K562 (cell line): ENCODE measurements around the gene IL17REL. TPM values are rescaled to one million over a fixed set of nuclear protein-coding genes. Genes with fewer than 3 reads are reported as not detected.
A peak's percentile ranks its signal among the peaks of the same experiment; 100 is the strongest.

Source experiments
- BRF1 ChIP-seq: IDR thresholded peaks from 3 replicates; pipeline ENCODE4 v1.6.1; 2011; ENCODE audit warnings: borderline replicate concordance, mild to moderate bottlenecking; ENCODE audit not compliant: insufficient read length; ENCODE audit errors: extremely low read depth
- CREBBP ChIP-seq: IDR thresholded peaks from one replicate; pipeline ENCODE4 v1.6.1; 2012; ENCODE audit warnings: low read depth, mild to moderate bottlenecking, control low read depth, inconsistent platforms, low read length
- CSDE1 ChIP-seq, 2 experiments: fragments of 450-650 bp; IDR thresholded peaks; 2 replicates each; pipeline ENCODE4 v1.6.1; 2016; ENCODE audit warnings: mild to moderate bottlenecking in 1 of 2
- EP300 ChIP-seq: IDR thresholded peaks from 2 replicates; pipeline ENCODE4 v1.6.1; 2012; ENCODE audit warnings: low read length, improper control_type of control experiment
- FOS ChIP-seq: IDR thresholded peaks from 3 replicates; pipeline ENCODE4 v1.6.1; 2011; ENCODE audit not compliant: insufficient read length; ENCODE audit errors: extremely low read depth
- JUND ChIP-seq, 2 experiments: IDR thresholded peaks; 2 replicates in 1 of 2; 3 replicates in 1 of 2; pipeline ENCODE4 v1.6.1; 2011; ENCODE audit warnings: borderline replicate concordance in 2 of 2, low read depth in 2 of 2, low read length in 2 of 2, improper control_type of control experiment in 1 of 2, missing biosample characterization in 1 of 2, missing genetic modification characterization in 1 of 2, missing genetic modification reagents in 1 of 2
- MBD2 ChIP-seq: sonication (generic); IDR thresholded peaks from 2 replicates; pipeline ENCODE4 v1.6.1; 2016; ENCODE audit warnings: low read depth, borderline replicate concordance
- OTX1 ChIP-seq: fragments of 450-650 bp; formaldehyde crosslinking; IDR thresholded peaks from 2 replicates; pipeline ENCODE4 v1.4.0; 2022; ENCODE audit warnings: mild to moderate bottlenecking
- POLR2G ChIP-seq: fragments of 200-400 bp; formaldehyde crosslinking; IDR thresholded peaks from 2 replicates; pipeline ENCODE4 v1.6.1; 2017; ENCODE audit warnings: low read depth, mild to moderate bottlenecking, antibody characterized with exemption, low read length, moderate library complexity
- RFX7 ChIP-seq: fragments of 250-450 bp; sonication (Bioruptor Pico); IDR thresholded peaks from 2 replicates; pipeline ENCODE4 v1.5.1; 2021; ENCODE audit warnings: mild to moderate bottlenecking
- SMARCB1 ChIP-seq: IDR thresholded peaks from 2 replicates; pipeline ENCODE4 v1.6.1; 2011; ENCODE audit warnings: improper control_type of control experiment, low read depth; ENCODE audit not compliant: insufficient read length
- SMARCE1 ChIP-seq: fragments of 450-650 bp; IDR thresholded peaks from 2 replicates; pipeline ENCODE4 v1.7.1; 2016; ENCODE audit warnings: mild to moderate bottlenecking
- SMC3 ChIP-seq: conservative IDR thresholded peaks from 2 replicates; pipeline ENCODE4 v1.6.1; 2011; ENCODE audit warnings: low read depth, low read length, improper control_type of control experiment; ENCODE audit not compliant: insufficient read depth
- TAL1 ChIP-seq: fragments of 450-650 bp; IDR thresholded peaks from 2 replicates; pipeline ENCODE4 v1.6.1; 2016; ENCODE audit warnings: mild to moderate bottlenecking
- ZNF311 ChIP-seq: fragments of 250-450 bp; sonication (Bioruptor Pico); IDR thresholded peaks from 2 replicates; pipeline ENCODE4 v1.4.0; 2020; ENCODE audit warnings: mild to moderate bottlenecking, moderate library complexity
- ZNF384 ChIP-seq: IDR thresholded peaks from 2 replicates; pipeline ENCODE4 v1.6.1; 2012; ENCODE audit warnings: low read depth, low read length, improper control_type of control experiment
- ZNF551 ChIP-seq: fragments of 250-450 bp; sonication (Bioruptor Pico); IDR thresholded peaks from 2 replicates; pipeline ENCODE4 v1.5.0; 2021; ENCODE audit warnings: mild to moderate bottlenecking, moderate library complexity
- ZNF699 ChIP-seq: fragments of 250-450 bp; sonication (Bioruptor Pico); IDR thresholded peaks from 2 replicates; pipeline ENCODE4 v1.8.0; 2021; ENCODE audit warnings: mild to moderate bottlenecking, moderate library complexity; ENCODE audit not compliant: insufficient replicate concordance
- polyA plus RNA-seq, 8 experiments: library from polyadenylated mRNA; depleted of rRNA in 4 of 8; stranded (reverse) in 5 of 8; unstranded in 3 of 8; fragments of >200 nt; fragmentation: Nextera tagmentation in 2 of 8; fragmentation: Illumina TruSeq in 1 of 8; extraction: Ambion mirVana in 2 of 8; extraction: Trizol in 1 of 8; gene quantifications; 2 replicates each; pipeline versions ENCODE4 v1.2.1 to v1.2.3, GENCODE V29; 2011 to 2014; ENCODE audit warnings: inconsistent platforms in 1 of 8, missing spikeins in 1 of 8
- total RNA-seq, 7 experiments: library from RNA; depleted of rRNA in 6 of 7; stranded (reverse); fragments of >200 nt in 6 of 7; fragmentation: Illumina TruSeq in 2 of 7; extraction: Trizol in 2 of 7; gene quantifications; 2 replicates each; pipeline versions ENCODE4 v1.2.1 to v1.2.3, GENCODE V29; 2011 to 2021; ENCODE audit warnings: low replicate concordance in 1 of 7
- TF ChIP-seq, protein P1 (sequence below): fragments of 450-650 bp; IDR thresholded peaks from 2 replicates; pipeline ENCODE4 v1.6.1; 2017; ENCODE audit warnings: antibody characterized with exemption
- TF ChIP-seq, protein P2 (sequence below): IDR thresholded peaks from 2 replicates; pipeline ENCODE4 v1.6.1; 2011; ENCODE audit warnings: borderline replicate concordance, low read depth, mild to moderate bottlenecking, moderate library complexity, low read length; ENCODE audit not compliant: insufficient read depth, poor library complexity, severe bottlenecking
- TF ChIP-seq, protein P3 (sequence below), 2 experiments: fragments of 200-800 bp in 1 of 2; sonication (Bioruptor generic) in 1 of 2; sonication (generic) in 1 of 2; formaldehyde crosslinking in 1 of 2; IDR thresholded peaks in 1 of 2; conservative IDR thresholded peaks in 1 of 2; 2 replicates each; pipeline versions ENCODE4 v1.5.0 to v1.6.1; 2016 to 2020; ENCODE audit warnings: missing compliant biosample characterization in 1 of 2, missing genetic modification characterization in 1 of 2, missing genetic modification reagents in 1 of 2

IL17REL gene
- total and polyA plus RNA-seq, 9 of the 15 experiments (the other 6 are each of a cell fraction or from before 2014, with no cell fraction given) = 0.05 to 0.42 (median 0.11) TPM; not detected in 4

DNA sequence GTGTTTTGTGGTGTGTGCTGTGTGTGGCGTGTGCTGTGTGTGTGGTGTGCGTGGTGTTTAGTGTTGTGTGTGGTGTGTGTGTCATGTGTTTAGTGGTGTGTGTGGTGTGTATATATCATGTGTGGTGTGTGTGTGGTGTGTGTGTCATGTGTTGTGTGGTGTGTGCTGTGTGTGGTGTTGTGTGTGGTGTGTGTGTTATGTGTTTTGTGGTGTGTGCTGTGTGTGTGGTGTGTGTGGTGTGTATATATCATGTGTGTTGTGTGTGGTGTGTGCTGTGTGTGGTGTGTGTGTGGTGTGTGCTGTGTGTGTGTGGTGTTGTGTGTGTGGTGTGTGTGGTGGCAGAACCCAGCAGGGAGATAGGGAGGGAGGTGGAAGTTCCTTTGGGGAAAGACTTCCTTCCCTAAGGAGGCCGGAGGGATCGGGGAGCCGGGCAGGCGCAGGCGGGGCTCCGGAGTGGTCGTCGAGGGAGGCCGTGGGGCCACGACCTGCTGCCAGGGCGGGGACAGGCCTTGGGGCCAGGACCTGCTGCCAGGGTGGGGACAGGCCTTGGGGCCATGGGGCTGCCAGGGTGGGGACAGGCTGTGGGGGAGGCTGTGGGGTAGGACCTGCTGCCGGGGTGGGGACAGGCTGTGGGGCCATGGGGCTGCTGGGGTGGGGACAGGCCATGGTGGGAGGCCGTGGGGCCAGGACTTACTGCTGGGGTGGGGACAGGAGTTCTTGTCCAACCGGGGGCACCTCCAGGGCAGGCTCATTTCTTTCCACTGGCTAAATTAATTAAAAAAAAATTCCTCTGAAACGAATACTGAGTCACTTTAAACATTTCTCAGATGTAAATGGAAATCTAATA lies 36.8 kb downstream of the IL17REL start (continued):
- TF ChIP-seq, protein P1, sequence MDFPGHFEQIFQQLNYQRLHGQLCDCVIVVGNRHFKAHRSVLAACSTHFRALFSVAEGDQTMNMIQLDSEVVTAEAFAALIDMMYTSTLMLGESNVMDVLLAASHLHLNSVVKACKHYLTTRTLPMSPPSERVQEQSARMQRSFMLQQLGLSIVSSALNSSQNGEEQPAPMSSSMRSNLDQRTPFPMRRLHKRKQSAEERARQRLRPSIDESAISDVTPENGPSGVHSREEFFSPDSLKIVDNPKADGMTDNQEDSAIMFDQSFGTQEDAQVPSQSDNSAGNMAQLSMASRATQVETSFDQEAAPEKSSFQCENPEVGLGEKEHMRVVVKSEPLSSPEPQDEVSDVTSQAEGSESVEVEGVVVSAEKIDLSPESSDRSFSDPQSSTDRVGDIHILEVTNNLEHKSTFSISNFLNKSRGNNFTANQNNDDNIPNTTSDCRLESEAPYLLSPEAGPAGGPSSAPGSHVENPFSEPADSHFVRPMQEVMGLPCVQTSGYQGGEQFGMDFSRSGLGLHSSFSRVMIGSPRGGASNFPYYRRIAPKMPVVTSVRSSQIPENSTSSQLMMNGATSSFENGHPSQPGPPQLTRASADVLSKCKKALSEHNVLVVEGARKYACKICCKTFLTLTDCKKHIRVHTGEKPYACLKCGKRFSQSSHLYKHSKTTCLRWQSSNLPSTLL = peak; percentile 43; the same call in 1 of the 2 replicates
- TF ChIP-seq TAL1 (peak; percentile 34; the same call in 1 of the 2 replicates), BRF1 (no peak), ZNF384 (no peak), POLR2G (no peak), FOS (no peak), CSDE1 (IDR thresholded peaks at IDR 0.05) (0 out of 4 replicates have a peak, but pooled peaks of 1 of the 2 experiments have one; percentile 73), SMARCB1 (no peak), MBD2 (no peak), SMC3 (no peak), ZNF311 (CRISPR knock-in tag) (no peak), SMARCE1 (peak; percentile 64; the same call in 1 of the 2 replicates), ZNF699 (no peak), ZNF551 (CRISPR knock-in tag) (no peak), CREBBP (no peak), EP300 (no peak), JUND (IDR thresholded peaks at IDR 0.05; ENCODE audit: borderline replicate concordance, low read depth, low read length) (no peak), JUND (tag; IDR thresholded peaks at IDR 0.05; ENCODE audit: borderline replicate concordance, low read depth, low read length) (no peak), OTX1 (CRISPR knock-in tag) (peak; percentile 68; the same call in 1 of the 2 replicates), RFX7 (CRISPR knock-in tag) (no peak)
- TF ChIP-seq, protein P2, sequence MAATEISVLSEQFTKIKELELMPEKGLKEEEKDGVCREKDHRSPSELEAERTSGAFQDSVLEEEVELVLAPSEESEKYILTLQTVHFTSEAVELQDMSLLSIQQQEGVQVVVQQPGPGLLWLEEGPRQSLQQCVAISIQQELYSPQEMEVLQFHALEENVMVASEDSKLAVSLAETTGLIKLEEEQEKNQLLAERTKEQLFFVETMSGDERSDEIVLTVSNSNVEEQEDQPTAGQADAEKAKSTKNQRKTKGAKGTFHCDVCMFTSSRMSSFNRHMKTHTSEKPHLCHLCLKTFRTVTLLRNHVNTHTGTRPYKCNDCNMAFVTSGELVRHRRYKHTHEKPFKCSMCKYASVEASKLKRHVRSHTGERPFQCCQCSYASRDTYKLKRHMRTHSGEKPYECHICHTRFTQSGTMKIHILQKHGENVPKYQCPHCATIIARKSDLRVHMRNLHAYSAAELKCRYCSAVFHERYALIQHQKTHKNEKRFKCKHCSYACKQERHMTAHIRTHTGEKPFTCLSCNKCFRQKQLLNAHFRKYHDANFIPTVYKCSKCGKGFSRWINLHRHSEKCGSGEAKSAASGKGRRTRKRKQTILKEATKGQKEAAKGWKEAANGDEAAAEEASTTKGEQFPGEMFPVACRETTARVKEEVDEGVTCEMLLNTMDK = no peak
- TF ChIP-seq, protein P3, sequence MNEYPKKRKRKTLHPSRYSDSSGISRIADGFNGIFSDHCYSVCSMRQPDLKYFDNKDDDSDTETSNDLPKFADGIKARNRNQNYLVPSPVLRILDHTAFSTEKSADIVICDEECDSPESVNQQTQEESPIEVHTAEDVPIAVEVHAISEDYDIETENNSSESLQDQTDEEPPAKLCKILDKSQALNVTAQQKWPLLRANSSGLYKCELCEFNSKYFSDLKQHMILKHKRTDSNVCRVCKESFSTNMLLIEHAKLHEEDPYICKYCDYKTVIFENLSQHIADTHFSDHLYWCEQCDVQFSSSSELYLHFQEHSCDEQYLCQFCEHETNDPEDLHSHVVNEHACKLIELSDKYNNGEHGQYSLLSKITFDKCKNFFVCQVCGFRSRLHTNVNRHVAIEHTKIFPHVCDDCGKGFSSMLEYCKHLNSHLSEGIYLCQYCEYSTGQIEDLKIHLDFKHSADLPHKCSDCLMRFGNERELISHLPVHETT (CRISPR knock-in tag; conservative IDR thresholded peaks at IDR 0.05 in 1 of 2, IDR thresholded peaks at IDR 0.05 in 1 of 2) = no peak
